ENCODE data around the gene USP19.
A peak's percentile ranks its signal among the peaks of the same experiment; 100 is the strongest.

USP19 gene, protein sequence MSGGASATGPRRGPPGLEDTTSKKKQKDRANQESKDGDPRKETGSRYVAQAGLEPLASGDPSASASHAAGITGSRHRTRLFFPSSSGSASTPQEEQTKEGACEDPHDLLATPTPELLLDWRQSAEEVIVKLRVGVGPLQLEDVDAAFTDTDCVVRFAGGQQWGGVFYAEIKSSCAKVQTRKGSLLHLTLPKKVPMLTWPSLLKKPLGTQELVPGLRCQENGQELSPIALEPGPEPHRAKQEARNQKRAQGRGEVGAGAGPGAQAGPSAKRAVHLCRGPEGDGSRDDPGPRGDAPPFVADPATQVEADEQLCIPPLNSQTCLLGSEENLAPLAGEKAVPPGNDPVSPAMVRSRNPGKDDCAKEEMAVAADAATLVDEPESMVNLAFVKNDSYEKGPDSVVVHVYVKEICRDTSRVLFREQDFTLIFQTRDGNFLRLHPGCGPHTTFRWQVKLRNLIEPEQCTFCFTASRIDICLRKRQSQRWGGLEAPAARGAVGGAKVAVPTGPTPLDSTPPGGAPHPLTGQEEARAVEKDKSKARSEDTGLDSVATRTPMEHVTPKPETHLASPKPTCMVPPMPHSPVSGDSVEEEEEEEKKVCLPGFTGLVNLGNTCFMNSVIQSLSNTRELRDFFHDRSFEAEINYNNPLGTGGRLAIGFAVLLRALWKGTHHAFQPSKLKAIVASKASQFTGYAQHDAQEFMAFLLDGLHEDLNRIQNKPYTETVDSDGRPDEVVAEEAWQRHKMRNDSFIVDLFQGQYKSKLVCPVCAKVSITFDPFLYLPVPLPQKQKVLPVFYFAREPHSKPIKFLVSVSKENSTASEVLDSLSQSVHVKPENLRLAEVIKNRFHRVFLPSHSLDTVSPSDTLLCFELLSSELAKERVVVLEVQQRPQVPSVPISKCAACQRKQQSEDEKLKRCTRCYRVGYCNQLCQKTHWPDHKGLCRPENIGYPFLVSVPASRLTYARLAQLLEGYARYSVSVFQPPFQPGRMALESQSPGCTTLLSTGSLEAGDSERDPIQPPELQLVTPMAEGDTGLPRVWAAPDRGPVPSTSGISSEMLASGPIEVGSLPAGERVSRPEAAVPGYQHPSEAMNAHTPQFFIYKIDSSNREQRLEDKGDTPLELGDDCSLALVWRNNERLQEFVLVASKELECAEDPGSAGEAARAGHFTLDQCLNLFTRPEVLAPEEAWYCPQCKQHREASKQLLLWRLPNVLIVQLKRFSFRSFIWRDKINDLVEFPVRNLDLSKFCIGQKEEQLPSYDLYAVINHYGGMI (N-terminal part only)

DNA sequence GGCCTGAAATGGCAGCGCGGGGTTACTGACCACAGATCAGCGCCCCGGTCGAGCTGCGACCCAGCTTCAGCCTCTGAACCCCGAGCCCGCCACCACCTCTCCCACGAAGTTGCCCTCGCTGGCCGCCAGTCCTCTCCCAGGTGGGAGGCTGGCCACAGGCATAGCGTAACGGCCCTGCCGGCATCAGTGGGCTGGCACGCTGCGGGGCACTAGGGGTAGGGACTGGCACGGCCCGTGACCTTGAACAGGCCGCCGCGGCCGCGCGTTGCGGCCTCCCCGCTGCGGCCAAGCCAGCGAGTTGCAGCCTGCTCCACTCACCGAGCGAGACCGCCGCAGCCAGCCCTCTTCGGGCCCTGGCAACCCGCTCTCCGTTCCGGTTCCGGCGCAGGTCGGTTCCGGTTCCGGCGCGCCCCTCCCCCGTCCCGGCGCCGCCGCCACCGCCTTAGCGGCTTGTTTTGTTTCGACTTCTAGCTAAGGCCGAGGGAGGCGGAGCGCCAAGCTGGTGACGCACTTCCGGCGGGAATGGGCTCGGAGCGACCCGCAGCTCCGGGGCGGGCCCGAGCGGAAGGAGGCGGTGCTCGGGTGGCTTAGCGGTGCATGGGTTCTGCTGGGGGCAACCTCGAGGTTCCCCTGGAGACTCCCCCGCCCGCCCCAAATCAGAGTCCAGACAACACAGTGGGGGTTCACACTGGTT, at the start of gene USP19:
USP19 (minus strand) TSS at position 386 of the 694 bp plus-strand sequence. CDS start 1,678 bp downstream, outside the sequence.
- DNase-seq, result peak; percentile 67

DNA sequence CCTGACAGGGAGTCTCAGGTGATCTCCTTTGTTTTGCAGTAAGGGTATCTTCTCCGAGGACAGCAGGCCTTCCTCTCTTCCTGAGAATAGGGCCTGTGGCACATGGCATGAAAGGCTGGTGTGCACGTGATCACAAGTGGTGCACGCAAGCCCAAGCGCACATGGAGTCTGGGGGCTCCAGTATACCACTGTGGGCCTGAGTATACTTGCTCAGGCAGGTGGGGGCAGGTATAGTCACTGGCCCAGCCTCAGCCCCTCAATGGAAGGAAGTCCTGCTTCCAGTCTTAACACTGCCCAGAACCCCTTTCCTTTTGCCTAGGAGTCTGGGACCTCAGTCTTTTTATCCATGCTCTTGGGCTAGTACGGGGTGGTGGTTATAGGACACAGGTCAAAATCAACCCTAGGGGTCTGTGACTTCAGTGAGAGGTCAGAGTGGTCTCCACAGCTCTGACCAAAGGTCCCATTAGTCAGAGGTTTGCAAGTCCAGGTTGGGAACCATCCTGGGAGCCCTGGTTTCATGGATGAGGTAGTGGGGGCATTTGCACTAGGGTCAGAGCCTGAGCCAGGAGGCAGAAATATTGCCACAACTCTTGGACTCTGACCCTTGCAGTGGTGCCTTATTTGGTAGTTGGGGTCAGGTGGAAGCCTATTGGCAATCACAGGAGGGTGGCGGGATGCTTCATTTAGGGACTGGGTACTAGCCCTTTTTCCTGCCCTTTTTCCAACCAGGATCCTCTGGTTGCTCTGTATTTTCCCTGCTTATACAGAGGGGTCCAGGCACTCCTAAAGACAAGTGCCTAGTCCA, 46.3 kb upstream of the USP19 start:
- no peak for DNase-seq

DNA sequence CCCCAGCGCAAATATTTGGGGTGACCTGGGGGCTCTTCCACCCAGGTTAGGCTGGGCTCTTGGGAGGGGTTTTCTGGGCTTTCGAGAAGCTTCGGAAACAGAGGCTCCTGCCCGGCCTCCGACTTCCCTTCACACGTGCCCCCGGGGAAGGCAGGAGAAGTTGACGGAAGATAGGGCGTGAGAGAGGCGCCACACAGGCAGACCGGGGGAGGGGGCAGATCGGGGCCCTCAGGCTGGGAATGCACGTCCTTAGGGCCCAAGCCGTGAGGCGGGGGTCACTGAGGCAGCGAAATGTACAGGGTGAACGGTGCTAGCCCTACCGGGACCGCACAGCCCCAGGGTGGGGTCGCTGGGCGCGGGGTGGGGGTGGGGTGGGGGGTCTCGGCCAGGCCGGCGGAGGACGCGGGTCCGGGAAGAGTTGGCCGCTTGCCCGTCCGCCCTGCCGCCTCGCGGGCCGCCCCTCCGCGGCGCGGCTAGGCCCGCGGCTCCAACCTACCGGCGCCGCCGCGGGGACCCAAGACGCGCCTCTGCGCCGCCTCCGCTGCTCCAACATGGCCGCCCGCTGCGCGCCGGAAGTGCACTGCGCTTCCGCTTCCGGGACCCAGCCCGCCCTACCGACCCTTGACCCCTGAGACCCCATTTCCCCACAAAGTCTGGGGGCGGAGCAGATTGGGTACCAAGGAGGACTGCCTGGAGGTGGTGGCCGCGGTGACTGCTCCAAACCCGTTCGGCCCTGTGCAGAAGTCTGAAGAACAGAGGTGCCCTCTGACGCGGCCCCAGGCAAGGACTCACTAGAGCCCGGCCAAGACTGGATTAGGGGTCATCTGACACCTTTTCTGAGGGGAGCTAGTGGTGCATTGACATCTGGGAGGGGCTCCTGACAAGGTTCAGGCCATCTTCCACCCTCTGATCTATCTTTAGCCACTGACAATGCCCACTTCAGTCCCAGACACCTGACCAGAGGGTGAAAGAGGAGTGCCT, 45.4 kb upstream of the USP19 start, which contains the start of gene CCDC71:
CCDC71 (minus strand) TSS at position 561 of the 981 bp plus-strand sequence. CDS start 2,123 bp downstream, outside the sequence.
- peak; percentile 34 for DNase-seq

DNA sequence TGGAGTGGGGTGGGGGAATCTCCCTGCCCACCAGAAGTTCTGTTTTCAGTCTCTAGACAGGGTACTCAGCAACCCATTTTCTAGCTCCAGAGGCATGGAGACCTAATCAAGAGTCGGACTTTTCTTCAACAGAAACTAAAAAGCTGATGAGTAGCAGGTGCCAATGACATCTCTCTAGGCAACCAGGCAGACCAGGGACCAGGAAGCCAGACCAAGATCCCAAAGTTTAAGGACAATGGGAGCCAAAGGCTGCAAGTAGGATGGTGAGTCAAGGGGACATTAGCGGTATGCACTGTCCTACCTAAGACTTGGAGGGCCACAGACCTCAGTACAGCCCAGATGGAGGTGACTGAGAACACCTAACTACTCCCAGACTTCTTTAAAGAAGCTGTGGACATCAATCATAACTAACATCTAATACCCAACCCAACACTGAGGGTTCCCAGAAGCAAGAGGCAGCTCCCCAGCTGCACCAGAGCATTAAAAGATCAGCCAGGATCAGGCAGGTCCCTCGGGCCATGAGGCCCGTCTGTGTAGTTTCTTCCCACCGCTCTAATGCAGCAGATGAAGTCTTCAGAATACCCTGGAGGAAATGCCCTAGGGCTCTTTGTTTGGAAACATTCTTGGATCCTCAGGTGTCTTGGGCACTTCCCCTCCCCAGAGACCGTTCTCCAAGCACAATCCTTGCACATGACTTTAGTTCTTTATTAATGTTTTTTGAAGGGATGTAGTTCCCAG, 44.5 kb upstream of the USP19 start:
- no peak for DNase-seq

DNA sequence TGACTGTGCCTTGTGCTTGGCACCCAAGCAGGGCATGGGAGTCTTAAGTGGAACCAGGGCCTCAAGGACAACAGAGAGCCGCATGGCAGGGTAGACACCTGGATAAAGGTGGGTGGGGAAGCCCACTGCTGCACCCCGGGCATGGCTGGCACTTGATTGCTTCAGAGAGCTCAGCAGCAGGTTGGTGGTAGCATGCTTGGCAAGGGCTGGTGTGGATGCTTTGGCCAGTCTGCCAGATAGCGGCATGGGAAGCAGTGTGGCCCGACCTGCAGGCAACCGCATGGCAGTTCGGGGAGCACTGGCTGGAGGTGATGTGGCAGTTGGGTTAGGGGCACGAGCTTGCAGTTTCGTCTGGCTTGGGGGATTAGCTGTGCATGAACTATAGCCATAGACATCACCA, 43.0 kb upstream of the USP19 start:
- no peak for DNase-seq

DNA sequence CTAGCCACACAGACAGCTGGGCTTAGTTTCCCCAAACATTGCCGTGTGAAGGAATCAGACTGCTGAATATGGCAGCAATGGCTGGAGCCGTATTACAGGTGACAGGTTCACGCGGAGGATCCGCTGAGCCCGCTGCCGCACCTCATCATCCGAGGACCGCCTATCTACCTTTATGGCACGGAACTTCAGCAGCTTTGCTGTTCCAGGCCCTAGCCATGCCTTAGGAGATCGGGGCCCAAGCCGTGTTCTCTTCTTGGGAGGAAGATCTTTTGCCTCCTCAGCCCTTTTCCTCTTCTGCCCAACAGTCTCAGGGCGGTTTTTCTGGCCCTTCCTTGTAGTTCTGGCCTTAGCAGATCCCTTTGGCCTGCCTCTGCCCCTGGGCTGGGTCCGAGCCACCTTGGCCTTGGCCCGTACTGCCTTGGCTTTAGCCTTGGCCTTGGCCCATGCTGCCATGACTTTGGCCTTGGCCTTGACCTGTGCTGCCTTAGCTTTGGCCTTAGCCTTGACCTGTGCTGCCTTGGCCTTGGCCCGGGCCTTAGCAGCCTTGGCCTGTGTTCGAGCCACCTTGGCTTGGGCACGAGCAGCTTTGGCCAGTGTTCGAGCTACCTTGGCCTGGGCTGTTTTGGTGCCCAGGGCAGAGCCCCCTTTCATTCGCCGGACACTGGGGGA, 42.3 kb upstream of the USP19 start:
- no peak for DNase-seq

DNA sequence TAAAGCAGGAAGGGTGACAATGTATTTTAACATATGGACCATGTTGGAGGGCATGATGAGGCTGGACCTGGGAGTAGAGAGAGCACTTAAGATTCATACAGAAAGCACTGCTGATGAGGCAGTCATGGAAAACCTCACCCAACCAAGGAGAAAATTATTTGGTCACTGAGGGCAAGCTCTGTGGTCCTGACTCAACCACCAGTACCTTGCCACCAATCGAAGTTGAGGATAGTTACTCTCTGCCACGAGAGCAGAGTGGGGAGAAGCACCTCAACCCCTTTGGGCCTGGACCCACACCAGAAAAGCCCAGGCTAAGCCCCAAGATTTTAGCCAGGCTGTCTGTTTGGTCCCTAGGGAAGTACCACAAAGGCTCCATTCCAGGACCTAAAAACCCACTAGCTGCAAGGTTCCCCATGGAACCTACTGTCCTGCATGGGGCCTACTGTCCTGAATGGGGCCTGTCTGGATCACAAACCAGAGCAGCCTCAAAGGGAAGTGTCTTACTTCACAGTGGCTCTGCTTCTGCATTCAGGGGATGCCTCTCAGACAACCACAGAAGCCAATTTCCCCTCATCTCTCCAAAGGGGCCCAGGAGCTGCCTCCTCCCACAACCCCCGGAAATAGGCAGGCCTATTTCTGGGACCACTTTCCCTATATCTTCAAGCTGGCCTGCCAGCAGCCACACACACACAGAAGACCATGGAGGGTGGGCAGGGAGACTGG, 41.3 kb upstream of the USP19 start:
- DNase-seq, result no peak

DNA sequence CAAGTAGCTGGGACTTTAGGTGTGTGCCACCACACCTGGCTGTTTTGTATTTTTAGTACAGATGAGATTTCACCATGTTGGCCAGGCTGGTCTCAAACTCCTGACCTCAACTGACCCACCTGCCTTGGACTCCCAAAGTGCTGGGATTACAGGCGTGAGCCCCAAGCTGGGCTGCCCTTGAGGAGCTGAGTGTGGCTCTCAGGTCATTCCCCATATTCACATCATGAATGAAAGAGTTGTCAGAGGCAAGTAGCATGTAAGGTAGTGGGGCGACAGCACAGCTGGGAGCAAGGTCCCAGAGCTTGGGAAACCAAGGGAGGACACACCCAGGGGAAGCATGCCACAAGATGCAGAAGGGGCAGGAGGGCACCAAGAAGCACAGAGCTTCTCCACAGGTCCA, 40.6 kb upstream of the USP19 start:
- DNase-seq, result no peak

DNA sequence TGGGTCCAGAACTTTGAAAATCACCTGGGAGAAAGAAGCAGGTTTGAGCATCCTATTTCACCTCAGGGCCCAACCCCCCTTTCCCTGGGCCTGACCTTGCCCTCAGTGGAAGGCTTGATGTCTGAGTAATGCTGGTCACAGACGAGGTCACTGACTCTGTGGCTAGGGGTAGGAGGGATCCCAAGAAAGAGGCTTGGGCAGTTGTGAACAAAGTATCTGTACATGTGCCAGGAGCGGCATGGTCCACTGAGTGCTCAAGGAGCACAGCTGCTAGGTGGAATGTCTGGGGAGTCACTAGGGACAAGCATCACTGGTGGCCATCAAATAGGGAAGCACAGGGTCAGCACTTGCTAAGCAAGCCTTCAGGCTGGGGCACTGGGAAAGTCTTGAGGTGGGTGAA, 38.2 kb upstream of the USP19 start:
- no peak for DNase-seq

DNA sequence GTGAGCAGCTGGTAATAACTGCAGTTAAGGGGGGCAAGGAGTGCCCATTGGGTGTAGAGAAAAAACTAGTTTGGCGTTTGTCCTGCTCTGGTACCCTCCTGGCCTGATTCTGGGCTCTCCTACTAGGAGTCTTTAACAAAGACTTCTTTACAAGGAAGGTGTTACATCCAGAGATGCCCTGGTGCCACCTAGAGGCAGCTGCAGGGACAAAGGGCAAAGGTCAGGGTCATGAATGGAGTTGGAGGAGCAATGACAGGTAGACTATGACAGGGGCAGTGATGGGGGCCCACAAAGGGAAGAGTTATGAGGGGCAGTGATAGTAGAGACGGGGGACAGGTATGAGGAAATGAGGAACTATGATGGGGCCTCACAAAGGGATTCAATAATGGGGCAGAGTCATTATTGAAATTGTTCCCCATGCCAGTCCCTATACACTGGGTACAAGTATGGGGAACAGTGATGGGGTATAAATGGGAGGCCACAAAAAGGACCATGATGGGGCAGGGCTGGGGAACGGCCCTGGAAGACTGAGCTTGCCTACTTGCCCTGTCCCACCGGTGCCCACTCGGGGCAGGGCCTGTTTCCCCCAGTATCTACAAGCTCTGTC, 37.6 kb upstream of the USP19 start:
- peak; percentile 0 for DNase-seq

DNA sequence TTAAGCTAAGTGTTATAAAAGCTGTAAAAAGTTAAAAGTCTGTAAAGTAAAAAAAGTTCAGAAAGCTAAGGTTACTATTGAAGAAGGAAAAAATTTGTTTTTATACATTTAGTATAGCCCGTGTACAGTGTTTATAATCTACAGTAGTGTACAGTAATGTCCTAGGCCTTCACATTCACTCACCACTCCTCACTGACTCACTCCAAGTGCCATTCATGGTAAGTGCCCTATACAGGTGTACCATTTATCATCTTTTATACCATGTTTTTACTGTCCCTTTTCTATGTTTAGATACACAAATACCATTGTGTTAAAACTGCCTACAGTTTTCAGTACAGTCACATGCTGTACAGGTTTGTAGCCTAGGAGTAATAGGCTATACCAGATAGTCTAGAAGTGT, 36.7 kb upstream of the USP19 start:
- DNase-seq, result no peak

DNA sequence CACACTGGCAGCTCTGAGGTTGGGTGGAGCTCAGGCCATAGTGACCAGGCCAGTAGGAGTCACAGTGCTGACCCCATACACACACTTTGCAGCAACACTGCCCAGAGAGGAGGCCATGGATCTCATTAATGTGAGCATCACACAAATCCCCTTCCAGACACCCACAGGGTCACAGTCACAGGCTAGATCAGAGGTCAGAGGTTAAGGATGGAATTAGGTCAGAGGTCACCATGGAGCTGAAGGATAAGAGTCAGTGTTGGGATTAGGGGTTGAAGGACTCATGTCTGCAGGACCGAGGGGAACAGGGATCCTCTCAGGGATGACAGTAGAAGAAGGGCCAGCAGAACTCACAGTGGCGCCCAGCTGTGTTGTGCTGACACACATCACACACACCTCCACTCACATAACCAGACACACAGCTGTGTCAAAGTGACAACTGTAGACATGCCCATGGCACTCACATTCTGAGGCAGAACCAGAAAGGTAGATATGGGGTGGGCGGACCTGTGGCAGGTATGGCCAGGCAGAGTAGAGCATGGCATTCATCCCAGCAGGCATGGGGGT, 32.8 kb upstream of the USP19 start:
- no peak for DNase-seq

DNA sequence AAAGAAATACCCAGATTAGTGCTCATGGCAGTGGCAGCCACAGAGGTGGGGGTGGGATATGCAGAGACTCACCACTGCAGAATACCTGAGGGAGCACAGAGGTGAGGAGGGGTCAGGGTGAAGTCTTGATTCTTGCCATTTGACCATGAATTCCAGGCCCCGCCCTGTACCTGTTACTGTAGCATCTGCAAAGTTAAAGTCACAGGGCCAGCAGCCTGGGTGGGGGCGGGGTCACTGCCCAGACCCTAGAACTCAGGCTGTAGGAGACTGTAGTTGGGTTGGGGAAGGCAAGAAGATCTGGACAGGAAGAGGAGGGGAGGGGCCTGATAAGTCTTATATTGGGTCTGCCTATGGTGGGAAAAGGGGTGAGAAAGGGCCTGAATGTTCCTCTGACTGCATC, 31.0 kb upstream of the USP19 start:
- no peak for DNase-seq

DNA sequence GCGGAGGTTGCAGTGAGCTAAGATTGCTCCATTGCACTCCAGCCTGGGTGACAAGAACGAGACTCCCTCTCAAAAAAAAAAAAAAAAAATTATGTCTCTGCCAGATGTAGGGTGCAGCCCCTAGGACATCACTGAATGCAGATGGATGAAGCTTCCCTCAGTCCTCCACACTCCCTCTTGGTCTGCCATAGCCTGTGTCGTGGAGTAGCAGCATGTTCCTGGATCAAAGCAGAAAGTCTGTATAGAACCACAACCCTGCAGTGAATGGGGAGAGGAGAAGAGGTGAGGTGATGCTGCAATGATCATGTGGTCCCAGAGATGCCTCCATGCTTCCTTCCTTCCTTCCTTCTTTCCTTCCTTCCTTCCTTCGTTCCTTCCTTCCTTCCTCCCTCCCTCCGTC, 27.5 kb upstream of the USP19 start:
- no peak for DNase-seq

DNA sequence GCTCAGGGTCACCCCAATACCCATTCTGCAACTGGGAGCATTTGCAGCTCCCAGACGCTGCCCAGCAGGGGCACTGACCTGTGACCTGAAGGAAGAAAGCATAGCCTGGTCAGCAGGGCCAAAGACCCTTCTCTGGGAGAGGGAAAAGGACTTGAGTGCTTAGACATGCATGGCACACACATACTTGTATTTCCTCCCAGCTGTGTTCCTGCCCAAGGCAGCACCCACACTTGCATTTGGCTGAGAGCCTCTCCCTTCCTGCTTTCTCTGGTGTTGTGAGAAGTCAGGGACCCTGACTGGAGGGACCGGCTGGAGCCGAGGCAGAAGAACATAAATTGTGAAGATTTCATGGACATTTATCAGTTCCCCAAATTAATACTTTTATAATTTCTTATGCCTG, 19.5 kb upstream of the USP19 start:
- no peak for DNase-seq

DNA sequence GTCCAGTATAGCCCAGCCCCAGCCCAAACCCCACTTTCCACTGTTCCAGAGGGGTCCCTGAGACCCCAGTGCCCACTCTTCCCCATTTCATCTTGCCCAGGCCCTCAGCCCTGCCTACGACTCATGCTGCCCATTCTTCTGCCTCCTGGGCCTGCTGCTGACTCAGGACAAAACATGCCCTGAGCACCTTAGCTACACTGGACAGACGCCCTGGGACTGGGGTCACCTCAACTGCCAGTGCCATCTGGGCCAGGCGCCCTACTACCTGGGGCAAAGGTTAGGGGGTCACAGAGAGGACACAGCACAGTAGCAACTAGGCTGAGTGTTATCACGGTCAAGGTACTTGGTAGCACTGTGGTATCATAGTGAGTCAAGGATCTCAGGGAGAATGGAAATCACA, 14.9 kb upstream of the USP19 start:
- no peak for DNase-seq

DNA sequence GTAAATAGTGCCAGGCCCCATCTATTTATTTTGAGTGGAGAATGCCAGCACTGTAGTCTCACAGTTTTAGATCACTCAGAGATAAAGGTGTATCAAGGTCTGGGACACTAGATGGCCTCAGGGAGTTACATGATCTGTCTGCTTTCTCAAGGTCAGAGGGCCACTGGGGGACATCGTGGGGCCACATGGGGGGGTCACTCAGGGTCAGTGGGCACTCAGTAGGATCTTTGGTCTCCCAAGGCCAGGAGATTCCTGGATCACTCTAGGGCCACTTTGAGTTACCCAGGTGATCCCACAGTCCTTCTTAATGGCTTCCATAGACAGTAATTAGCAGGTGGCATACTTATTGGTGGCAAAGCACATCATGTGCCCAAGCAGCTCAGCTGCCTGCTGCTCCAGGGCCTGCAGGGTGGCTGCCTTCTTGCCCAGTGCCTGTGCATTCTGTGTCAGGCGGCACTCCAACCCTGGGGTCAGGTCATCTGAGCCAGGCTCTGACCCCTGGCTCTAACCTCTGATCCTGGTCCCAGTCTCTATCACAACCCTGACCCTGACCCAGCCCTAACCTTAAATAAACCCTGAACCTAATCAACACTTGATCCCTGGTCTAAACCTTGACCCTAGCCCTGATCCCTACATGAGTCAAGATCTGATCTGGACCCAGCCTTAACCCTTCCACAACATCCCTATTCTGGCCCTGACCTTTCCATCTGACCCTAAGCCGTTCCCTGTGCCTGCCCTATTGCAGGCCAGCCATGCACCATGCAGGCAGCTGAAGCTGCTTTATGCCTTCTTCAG, 14.0 kb upstream of the USP19 start:
- no peak for DNase-seq
